Keratinocyte (primary cell): ENCODE results near the gene BAHD1.

Experiments
- EZH2 ChIP-seq: IDR thresholded peaks from one replicate; pipeline ENCODE4 v1.6.1; 2012; ENCODE audit warnings: inconsistent platforms, mild to moderate bottlenecking, low read length, moderate library complexity
- TF ChIP-seq, protein P1 (sequence below), 3 experiments: IDR thresholded peaks in 1 of 3; conservative IDR thresholded peaks in 1 of 3; optimal IDR thresholded peaks in 1 of 3; 2 replicates in 2 of 3; 3 replicates in 1 of 3; pipeline versions ENCODE3 to v1.5.1; 2011; ENCODE audit warnings: low read length in 3 of 3, mild to moderate bottlenecking in 3 of 3, moderate library complexity in 2 of 3, control low read depth in 1 of 3, inconsistent platforms in 1 of 3; ENCODE audit not compliant: insufficient read depth in 2 of 3; ENCODE audit errors: extremely low read depth in 1 of 3

DNA sequence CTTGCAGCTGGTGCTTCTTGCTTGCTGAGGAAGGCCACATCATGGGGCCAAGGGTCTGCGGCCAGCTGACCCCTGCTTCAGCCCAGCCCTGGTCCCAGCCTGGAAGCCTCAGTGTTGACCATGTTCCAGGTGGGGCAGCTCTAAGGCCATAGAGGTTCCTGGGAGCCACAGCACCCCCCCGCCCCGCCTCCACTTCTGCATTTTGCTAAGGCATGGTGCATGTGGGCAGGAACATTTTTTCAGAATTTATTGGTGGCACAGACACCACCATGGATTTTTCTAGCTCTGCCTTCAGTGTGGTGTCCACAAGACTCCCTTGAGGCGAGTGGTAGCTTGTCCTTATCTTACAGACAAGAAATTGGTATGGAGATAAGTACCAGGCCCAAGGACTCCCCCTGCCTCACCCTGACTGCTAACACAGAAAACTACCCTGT lies 28.2 kb downstream of the BAHD1 start:
- TF ChIP-seq, protein P1, sequence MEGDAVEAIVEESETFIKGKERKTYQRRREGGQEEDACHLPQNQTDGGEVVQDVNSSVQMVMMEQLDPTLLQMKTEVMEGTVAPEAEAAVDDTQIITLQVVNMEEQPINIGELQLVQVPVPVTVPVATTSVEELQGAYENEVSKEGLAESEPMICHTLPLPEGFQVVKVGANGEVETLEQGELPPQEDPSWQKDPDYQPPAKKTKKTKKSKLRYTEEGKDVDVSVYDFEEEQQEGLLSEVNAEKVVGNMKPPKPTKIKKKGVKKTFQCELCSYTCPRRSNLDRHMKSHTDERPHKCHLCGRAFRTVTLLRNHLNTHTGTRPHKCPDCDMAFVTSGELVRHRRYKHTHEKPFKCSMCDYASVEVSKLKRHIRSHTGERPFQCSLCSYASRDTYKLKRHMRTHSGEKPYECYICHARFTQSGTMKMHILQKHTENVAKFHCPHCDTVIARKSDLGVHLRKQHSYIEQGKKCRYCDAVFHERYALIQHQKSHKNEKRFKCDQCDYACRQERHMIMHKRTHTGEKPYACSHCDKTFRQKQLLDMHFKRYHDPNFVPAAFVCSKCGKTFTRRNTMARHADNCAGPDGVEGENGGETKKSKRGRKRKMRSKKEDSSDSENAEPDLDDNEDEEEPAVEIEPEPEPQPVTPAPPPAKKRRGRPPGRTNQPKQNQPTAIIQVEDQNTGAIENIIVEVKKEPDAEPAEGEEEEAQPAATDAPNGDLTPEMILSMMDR (optimal IDR thresholded peaks at IDR 0.05 in 1 of 3, IDR thresholded peaks at IDR 0.05 in 1 of 3, conservative IDR thresholded peaks at IDR 0.05 in 1 of 3; ENCODE audit: extremely low read depth in 1 of 3, insufficient read depth in 2 of 3, low read length in 3 of 3) = no peak
- TF ChIP-seq EZH2 = no peak
